Hepatocyte (in vitro differentiated cells): Measurements from ENCODE around the gene GALNTL6. TPM values are rescaled to one million over a fixed set of nuclear protein-coding genes. Genes with fewer than 3 reads are reported as not detected.
A peak's percentile ranks its signal among the peaks of the same experiment; 100 is the strongest.

Experiments used
- DNase-seq: peaks from one replicate; pipeline ENCODE4 v3.0.0-alpha.2; 2016; ENCODE audit warnings: low spot score
- H2AFZ ChIP-seq: fragments of 200-600 bp; sonication (generic); 2 replicates; pipeline ENCODE4 v1.6.0; 2016; ENCODE audit warnings: antibody characterized with exemption, mild to moderate bottlenecking
- H3K27ac ChIP-seq: fragments of 200-600 bp; sonication (generic); 2 replicates; pipeline ENCODE4 v1.5.1; 2016; ENCODE audit warnings: mild to moderate bottlenecking
- H3K27me3 ChIP-seq: fragments of 200-600 bp; sonication (generic); 2 replicates; pipeline ENCODE4 v1.6.1; 2016
- H3K36me3 ChIP-seq: fragments of 200-600 bp; sonication (generic); replicated peaks from 2 replicates; pipeline ENCODE4 v1.5.1; 2016; ENCODE audit warnings: low read depth; ENCODE audit not compliant: insufficient read depth
- H3K4me1 ChIP-seq: fragments of 200-600 bp; sonication (generic); 2 replicates; pipeline ENCODE4 v1.5.1; 2016; ENCODE audit warnings: mild to moderate bottlenecking, moderate library complexity; ENCODE audit not compliant: insufficient read depth
- H3K4me2 ChIP-seq: fragments of 200-600 bp; sonication (generic); 2 replicates; pipeline ENCODE4 v1.6.0; 2016
- H3K4me3 ChIP-seq: fragments of 200-600 bp; sonication (generic); 2 replicates; pipeline ENCODE4 v1.5.1; 2016; ENCODE audit warnings: mild to moderate bottlenecking
- H3K79me2 ChIP-seq: fragments of 200-600 bp; sonication (generic); 2 replicates; pipeline ENCODE4 v1.6.0; 2017; ENCODE audit warnings: mild to moderate bottlenecking
- H3K9me2 ChIP-seq: fragments of 200-600 bp; sonication (generic); replicated peaks from 2 replicates; pipeline ENCODE4 v1.6.0; 2017; ENCODE audit warnings: mild to moderate bottlenecking; ENCODE audit not compliant: insufficient read depth
- H3K9me3 ChIP-seq: fragments of 200-600 bp; sonication (generic); 2 replicates; pipeline ENCODE4 v1.5.1; 2016; ENCODE audit warnings: low read depth, mild to moderate bottlenecking
- H4K20me1 ChIP-seq: fragments of 200-600 bp; sonication (generic); 2 replicates; pipeline ENCODE4 v1.6.0; 2016; ENCODE audit warnings: mild to moderate bottlenecking; ENCODE audit not compliant: insufficient read depth, poor library complexity, severe bottlenecking
- EZH2 ChIP-seq: fragments of 200-600 bp; sonication (generic); IDR thresholded peaks from 2 replicates; pipeline ENCODE4 v1.6.1; 2016; ENCODE audit warnings: antibody characterized with exemption, mild to moderate bottlenecking, borderline replicate concordance
- EZH2phosphoT487 ChIP-seq: fragments of 200-600 bp; sonication (generic); IDR thresholded peaks from one replicate; pipeline ENCODE4 v1.6.1; 2018; ENCODE audit warnings: antibody characterized with exemption, mild to moderate bottlenecking, low read depth, moderate library complexity; ENCODE audit not compliant: unreplicated experiment, severe bottlenecking
- WGBS: methylation state at CpG from one replicate; pipeline ENCODE4 v1.1.6; 2016; ENCODE audit warnings: low lambda C conversion rate; ENCODE audit errors: missing lambda C conversion rate; 5-methylcytosine and 5-hydroxymethylcytosine counted together
- polyA plus RNA-seq: library from polyadenylated mRNA; unstranded; fragments of >200 nt; fragmentation: Nextera tagmentation; extraction: Ambion mirVana; gene quantifications from 2 replicates; pipeline ENCODE4 v1.2.1, GENCODE V29; 2016
- total RNA-seq: library from RNA; depleted of rRNA; stranded (reverse); fragments of >200 nt; gene quantifications from 2 replicates; pipeline ENCODE4 v1.2.3, GENCODE V29; 2014
- TF ChIP-seq, protein P1 (sequence below): fragments of 200-600 bp; sonication (generic); IDR thresholded peaks from 2 replicates; pipeline ENCODE4 v1.5.1; 2016; ENCODE audit warnings: antibody characterized with exemption, mild to moderate bottlenecking; ENCODE audit not compliant: poor library complexity

The GALNTL6 gene
- total and polyA plus RNA-seq, 2 experiments from 2014 or later = 0.53 to 0.74 TPM

DNA sequence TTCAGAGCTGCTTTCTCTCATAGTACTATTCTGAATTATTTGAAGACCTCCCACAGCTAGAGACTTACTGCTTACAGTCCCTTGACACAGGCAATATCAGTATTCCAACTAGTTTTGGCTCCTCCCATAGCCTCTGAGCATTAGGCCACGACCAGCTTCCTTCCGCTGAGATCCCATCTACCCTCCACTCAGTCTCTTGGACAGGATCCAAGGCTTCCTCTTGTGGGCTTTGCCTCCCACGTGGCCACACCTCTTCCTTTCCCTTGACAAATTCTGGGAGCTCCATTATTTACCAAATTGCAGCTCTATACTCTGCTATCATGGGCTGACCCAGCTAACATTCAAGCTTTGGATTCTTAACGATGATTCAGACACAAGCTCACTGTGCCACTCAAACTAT lies 885.1 kb downstream of the GALNTL6 start:
- no peak overlapping the region for H3K4me2 ChIP-seq
- no peak overlapping the region for H3K4me3 ChIP-seq
- no peak for DNase-seq
- no peaks in the 10 kb centered on the region for H4K20me1 ChIP-seq
- no peak overlapping the region for H3K27ac ChIP-seq
- H3K27me3 ChIP-seq = no peaks in the 10 kb centered on the region
- H3K9me2 ChIP-seq = no peaks in the 10 kb centered on the region
- no peaks in the 10 kb centered on the region for H3K79me2 ChIP-seq
- TF ChIP-seq, protein P1, sequence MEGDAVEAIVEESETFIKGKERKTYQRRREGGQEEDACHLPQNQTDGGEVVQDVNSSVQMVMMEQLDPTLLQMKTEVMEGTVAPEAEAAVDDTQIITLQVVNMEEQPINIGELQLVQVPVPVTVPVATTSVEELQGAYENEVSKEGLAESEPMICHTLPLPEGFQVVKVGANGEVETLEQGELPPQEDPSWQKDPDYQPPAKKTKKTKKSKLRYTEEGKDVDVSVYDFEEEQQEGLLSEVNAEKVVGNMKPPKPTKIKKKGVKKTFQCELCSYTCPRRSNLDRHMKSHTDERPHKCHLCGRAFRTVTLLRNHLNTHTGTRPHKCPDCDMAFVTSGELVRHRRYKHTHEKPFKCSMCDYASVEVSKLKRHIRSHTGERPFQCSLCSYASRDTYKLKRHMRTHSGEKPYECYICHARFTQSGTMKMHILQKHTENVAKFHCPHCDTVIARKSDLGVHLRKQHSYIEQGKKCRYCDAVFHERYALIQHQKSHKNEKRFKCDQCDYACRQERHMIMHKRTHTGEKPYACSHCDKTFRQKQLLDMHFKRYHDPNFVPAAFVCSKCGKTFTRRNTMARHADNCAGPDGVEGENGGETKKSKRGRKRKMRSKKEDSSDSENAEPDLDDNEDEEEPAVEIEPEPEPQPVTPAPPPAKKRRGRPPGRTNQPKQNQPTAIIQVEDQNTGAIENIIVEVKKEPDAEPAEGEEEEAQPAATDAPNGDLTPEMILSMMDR = no peak
- 50% methylated on average over 4 of the region's 4 CpGs for WGBS
- H3K4me1 ChIP-seq = no peaks in the 10 kb centered on the region
- H3K9me3 ChIP-seq = no peaks in the 10 kb centered on the region
- no peaks in the 10 kb centered on the region for H3K36me3 ChIP-seq
- no peak overlapping the region for H2AFZ ChIP-seq

DNA sequence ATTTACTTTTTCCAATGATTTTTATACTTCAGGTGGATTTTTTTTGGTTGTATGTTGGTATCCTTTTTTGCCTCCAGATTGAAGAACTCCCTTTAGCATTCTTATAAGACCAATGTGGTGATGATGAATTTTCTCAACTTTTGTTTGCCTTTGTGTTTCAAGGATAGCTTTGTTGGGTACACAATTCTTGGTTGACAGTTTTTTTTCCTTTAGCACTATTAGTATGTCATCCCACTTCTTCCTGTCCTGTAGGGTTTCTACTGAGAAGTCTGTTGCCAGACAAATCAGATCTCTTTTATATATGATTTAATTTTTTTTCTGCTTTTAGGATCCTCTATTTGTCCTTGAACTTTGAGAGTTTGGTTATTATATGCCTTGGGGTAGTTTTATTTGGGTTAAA lies 892.4 kb downstream of the GALNTL6 start:
- H3K27ac ChIP-seq = no peak overlapping the region
- no peaks in the 10 kb centered on the region for H3K9me2 ChIP-seq
- H3K27me3 ChIP-seq = no peaks in the 10 kb centered on the region
- H3K36me3 ChIP-seq = no peaks in the 10 kb centered on the region
- no peak overlapping the region for H3K4me2 ChIP-seq
- H3K4me3 ChIP-seq = no peak overlapping the region
- no peak overlapping the region for H2AFZ ChIP-seq
- peaks cover 14% of the 10 kb centered on the region for H3K9me3 ChIP-seq
- DNase-seq = no peak
- H3K4me1 ChIP-seq = no peaks in the 10 kb centered on the region
- no peaks in the 10 kb centered on the region for H3K79me2 ChIP-seq
- no peaks in the 10 kb centered on the region for H4K20me1 ChIP-seq
- no peak for TF ChIP-seq EZH2
- TF ChIP-seq, protein P1 = no peak
- no peak for TF ChIP-seq EZH2phosphoT487

DNA sequence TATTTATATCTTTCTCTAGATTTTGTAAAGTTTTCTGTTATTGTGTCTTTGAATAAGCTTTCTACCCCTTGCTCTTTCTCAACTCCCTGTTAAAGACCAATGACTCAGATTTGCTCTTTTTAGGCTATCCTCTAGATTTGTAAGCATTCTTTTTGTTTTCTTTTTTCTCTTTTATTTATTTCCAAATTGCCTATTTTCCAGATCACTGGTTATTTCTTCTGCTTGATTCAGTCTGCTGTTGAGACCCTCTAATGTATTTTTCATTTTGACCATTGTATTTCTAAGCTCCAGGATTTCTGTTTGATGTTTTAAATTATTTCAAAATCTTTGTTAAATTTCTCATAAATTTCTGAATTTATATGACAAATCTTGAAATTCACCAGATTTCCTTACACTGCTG lies 892.8 kb downstream of the GALNTL6 start:
- no peak for TF ChIP-seq EZH2phosphoT487
- TF ChIP-seq, protein P1 = no peak
- no peak for TF ChIP-seq EZH2
- H3K4me3 ChIP-seq = no peak overlapping the region
- no peak overlapping the region for H2AFZ ChIP-seq
- no peaks in the 10 kb centered on the region for H3K9me2 ChIP-seq
- H4K20me1 ChIP-seq = no peaks in the 10 kb centered on the region
- no peaks in the 10 kb centered on the region for H3K79me2 ChIP-seq
- no peak overlapping the region for H3K4me2 ChIP-seq
- H3K36me3 ChIP-seq = no peaks in the 10 kb centered on the region
- no peak for DNase-seq
- no peaks in the 10 kb centered on the region for H3K4me1 ChIP-seq
- no peak overlapping the region for H3K27ac ChIP-seq
- H3K9me3 ChIP-seq = peaks cover 14% of the 10 kb centered on the region
- no peaks in the 10 kb centered on the region for H3K27me3 ChIP-seq

DNA sequence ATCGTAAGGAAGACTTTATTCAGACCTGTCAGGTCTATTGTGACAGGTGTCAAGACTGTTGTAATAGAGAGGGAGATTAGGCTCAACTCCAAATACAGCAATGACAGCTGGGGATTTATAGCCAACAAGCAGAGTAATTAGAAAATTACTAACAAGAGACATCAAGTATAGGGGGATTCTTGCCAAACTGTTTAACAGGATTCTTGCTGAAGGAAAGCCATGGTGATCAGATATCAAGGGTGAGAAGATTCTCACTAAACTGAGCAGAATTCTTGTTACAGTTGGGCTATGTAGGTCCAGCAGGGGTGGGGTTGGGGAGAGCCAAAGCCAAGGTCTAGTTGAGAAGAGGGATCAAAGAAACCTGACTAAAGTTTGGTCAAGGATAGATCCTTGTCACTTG lies 894.4 kb downstream of the GALNTL6 start:
- TF ChIP-seq EZH2phosphoT487 (no peak), EZH2 (no peak)
- TF ChIP-seq, protein P1 = no peak
- no peaks in the 10 kb centered on the region for H4K20me1 ChIP-seq
- peak overlapping the region; percentile 45 for H3K27ac ChIP-seq
- DNase-seq = peak; percentile 9
- 71% methylated on average over 1 of the region's 1 CpG for WGBS
- H3K79me2 ChIP-seq = no peaks in the 10 kb centered on the region
- H3K4me3 ChIP-seq = no peak overlapping the region
- no peak overlapping the region for H2AFZ ChIP-seq
- H3K27me3 ChIP-seq = no peaks in the 10 kb centered on the region
- no peaks in the 10 kb centered on the region for H3K36me3 ChIP-seq
- H3K9me2 ChIP-seq = no peaks in the 10 kb centered on the region
- no peaks in the 10 kb centered on the region for H3K4me1 ChIP-seq
- H3K9me3 ChIP-seq = peaks cover 14% of the 10 kb centered on the region
- H3K4me2 ChIP-seq = no peak overlapping the region
